ENCODE data around the gene IL11.
"Not testable (repeated sequence)": the region's sequence is repeated elsewhere in the genome, so short reads cannot be mapped to it uniquely, and the experiment has no call there.

IL11 gene

DNA sequence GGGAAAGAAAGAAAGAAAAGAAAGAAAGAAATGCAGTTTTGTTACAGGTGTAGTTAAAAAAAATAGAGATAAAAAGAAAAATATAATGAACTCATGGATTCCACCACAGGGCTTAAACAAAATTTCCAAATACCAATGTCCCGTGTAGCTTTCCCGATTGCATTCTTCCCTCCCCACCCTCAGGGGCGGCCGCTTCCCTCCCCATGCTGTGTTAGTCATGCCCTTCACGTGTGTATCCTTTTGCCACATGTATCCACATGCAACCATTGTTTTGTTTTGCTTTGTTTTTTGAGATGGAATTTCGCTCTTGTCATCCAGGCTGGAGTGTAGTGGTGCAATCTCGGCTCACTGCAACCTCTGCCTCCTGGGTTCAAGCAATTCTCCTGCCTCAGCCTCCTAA lies 34.2 kb downstream of the IL11 start:
- no peak overlapping the region for H3K4me3 ChIP-seq (ENCODE audit: low read depth, low read length)
- TF ChIP-seq, protein P1, sequence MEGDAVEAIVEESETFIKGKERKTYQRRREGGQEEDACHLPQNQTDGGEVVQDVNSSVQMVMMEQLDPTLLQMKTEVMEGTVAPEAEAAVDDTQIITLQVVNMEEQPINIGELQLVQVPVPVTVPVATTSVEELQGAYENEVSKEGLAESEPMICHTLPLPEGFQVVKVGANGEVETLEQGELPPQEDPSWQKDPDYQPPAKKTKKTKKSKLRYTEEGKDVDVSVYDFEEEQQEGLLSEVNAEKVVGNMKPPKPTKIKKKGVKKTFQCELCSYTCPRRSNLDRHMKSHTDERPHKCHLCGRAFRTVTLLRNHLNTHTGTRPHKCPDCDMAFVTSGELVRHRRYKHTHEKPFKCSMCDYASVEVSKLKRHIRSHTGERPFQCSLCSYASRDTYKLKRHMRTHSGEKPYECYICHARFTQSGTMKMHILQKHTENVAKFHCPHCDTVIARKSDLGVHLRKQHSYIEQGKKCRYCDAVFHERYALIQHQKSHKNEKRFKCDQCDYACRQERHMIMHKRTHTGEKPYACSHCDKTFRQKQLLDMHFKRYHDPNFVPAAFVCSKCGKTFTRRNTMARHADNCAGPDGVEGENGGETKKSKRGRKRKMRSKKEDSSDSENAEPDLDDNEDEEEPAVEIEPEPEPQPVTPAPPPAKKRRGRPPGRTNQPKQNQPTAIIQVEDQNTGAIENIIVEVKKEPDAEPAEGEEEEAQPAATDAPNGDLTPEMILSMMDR (IDR thresholded peaks at IDR 0.05; ENCODE audit: low read depth, low read length), result no peak
- no peak for DNase-seq (ENCODE audit: low read depth, low spot score)
- in situ Hi-C loops (cut with HindIII; ENCODE audit: low sequenced_read_pairs), result no loop called here

DNA sequence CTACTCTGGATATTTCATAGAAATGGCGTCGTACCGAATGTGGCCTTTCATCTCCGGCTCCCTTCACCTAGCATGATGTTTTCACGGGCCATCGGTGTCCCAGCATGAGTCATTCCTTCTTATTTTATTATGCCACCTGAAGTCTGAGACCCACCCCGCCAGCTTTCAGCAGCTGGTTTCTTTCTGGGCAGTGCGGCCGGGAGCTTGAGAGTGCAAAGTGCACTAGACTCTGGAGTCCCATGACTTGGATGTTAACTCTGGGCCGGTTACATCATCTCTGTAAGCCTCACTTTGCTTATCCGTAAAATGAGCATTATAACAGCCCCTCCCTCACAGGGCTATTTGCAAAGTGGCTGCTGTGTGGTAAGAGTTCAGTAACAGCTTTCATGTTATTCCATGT lies 36.4 kb downstream of the IL11 start:
- in situ Hi-C loops (cut with HindIII; ENCODE audit: low sequenced_read_pairs), result no loop called here
- no peak for DNase-seq (ENCODE audit: low read depth, low spot score)
- TF ChIP-seq, protein P1 (IDR thresholded peaks at IDR 0.05; ENCODE audit: low read depth, low read length), result no peak
- no peak overlapping the region for H3K4me3 ChIP-seq (ENCODE audit: low read depth, low read length)

DNA sequence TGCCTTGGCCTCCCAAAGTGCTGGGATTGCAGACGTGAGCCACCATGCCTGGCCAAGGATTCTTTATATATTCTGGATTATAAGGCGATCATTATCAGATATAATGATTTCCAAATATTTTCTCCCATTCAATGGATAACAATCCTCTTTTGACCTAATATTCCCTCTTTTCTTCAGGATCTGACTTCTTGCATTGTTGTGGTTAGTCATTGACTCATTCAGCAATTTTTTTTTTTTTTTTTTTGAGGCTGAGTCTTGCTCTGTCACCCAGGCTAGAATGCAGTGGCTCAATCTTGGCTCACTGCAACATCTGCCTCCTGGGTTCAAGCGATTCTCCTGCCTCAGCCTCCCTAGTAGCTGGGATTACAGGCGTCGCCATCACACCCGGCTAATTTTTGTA lies 40.5 kb downstream of the IL11 start:
- in situ Hi-C loops (cut with HindIII; ENCODE audit: low sequenced_read_pairs), result not testable (repeated sequence)

DNA sequence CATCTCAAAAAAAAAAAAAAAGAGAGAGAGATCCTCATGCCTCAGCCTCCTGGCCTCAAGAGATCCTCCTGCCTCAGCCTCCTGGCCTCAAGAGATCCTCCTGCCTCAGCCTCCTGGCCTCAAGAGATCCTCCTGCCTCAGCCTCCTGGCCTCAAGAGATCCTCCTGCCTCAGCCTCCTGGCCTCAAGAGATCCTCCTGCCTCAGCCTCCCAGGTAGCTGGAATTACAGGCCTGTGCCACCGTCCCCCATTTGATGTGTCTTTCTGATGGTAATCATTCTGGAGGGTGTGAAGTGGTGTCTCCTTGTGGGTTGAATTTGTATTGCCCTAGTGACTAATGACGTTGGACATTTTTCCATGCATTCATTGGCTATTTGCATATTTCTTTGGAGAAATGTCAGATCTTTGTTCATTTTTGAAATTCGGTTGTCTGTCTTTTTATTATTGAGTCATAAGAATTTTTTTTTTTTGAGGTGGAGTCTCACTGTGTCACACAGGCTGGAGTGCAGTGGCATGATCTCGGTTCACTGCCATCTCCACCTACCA lies 41.4 kb downstream of the IL11 start:
- H3K4me3 ChIP-seq (ENCODE audit: low read depth, low read length); DNase-seq (ENCODE audit: low read depth, low spot score); in situ Hi-C loops (cut with HindIII; ENCODE audit: low sequenced_read_pairs): not testable (repeated sequence)

More for the DNA sequence above, 40.5 kb downstream of the IL11 start:
- DNase-seq (ENCODE audit: low read depth, low spot score); H3K4me3 ChIP-seq (ENCODE audit: low read depth, low read length): not testable (repeated sequence)

GRCh38 chr19:55325172-55325571 lies 45.1 kb downstream of the IL11 start, which contains the start of gene TMEM150B:
Gene TMEM150B (minus strand): TSS chr19:55325341. CDS start chr19:55321036, 4,305 bp downstream.
- DNase-seq (ENCODE audit: low read depth, low spot score), result no peak
- in situ Hi-C loops (cut with HindIII; ENCODE audit: low sequenced_read_pairs), result no loop called here
- TF ChIP-seq, protein P1 (IDR thresholded peaks at IDR 0.05; ENCODE audit: low read depth, low read length), result no peak
- no peak within 1 kb of the TSS for H3K4me3 ChIP-seq (ENCODE audit: low read depth, low read length)

- in situ Hi-C loops (cut with HindIII; ENCODE audit: low sequenced_read_pairs), result no loop called here
- H3K4me3 ChIP-seq (ENCODE audit: low read depth, low read length), result no peak overlapping the region
- DNase-seq (ENCODE audit: low read depth, low spot score), result no peak
- TF ChIP-seq, protein P1 (IDR thresholded peaks at IDR 0.05; ENCODE audit: low read depth, low read length), result no peak
Measured at GRCh38 chr19:55324662-55325061, 45.6 kb downstream of the IL11 start.

DNA sequence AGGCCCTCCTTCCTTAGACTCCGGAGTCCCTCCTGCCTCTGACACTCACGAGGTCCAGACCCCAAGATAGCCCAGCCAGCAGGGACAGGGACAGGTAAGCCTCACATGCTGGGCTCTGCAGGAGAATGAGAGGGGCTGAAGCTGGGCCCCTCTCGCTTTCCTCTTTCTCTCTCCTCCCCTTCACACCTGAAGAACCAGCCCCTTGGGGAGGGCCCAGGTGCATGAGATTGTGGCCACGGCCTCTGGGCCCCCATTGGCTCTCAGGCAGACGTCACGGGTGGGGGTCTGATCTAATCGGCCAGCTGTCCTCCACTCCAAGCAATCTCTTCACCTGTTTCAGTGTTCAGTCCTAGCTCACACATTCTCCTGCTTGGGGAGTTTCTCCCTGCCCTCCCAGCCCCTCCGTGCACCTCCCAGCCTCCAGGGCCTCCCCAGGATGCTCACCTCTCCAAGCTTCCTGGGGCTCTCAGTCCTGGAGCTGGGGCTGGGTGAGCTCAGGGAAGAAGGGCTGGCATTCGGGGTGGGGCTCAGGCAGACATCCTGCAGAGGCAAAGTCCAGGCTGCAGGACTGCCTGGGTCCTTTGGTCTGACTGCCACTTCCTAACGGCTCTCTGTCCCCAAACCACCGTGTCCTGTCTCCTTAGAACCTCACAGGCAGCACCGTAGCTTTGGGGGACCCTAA lies 47.9 kb downstream of the IL11 start:
- DNase-seq (ENCODE audit: low read depth, low spot score), result no peak
- no peak overlapping the region for H3K4me3 ChIP-seq (ENCODE audit: low read depth, low read length)
- TF ChIP-seq, protein P1 (IDR thresholded peaks at IDR 0.05; ENCODE audit: low read depth, low read length), result no peak
- in situ Hi-C loops (cut with HindIII; ENCODE audit: low sequenced_read_pairs), result no loop called here

Measured in astrocyte of the spinal cord (primary cell).